ENCODE data around the gene IRS2.

- TF ChIP-seq, protein P1, sequence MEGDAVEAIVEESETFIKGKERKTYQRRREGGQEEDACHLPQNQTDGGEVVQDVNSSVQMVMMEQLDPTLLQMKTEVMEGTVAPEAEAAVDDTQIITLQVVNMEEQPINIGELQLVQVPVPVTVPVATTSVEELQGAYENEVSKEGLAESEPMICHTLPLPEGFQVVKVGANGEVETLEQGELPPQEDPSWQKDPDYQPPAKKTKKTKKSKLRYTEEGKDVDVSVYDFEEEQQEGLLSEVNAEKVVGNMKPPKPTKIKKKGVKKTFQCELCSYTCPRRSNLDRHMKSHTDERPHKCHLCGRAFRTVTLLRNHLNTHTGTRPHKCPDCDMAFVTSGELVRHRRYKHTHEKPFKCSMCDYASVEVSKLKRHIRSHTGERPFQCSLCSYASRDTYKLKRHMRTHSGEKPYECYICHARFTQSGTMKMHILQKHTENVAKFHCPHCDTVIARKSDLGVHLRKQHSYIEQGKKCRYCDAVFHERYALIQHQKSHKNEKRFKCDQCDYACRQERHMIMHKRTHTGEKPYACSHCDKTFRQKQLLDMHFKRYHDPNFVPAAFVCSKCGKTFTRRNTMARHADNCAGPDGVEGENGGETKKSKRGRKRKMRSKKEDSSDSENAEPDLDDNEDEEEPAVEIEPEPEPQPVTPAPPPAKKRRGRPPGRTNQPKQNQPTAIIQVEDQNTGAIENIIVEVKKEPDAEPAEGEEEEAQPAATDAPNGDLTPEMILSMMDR (IDR thresholded peaks at IDR 0.05): no peak
- TF ChIP-seq POLR2A (IDR thresholded peaks at IDR 0.05) (no peak), EP300 (IDR thresholded peaks at IDR 0.05) (no peak)
Observed at GRCh38 chr13:109737606-109738005, 48.8 kb downstream of the IRS2 start.
